GM19438 (cell line): ENCODE data around the gene SEMG1.

ENCODE experiments used
- ATAC-seq: cut with Tn5 transposase; IDR thresholded peaks from one replicate; pipeline ENCODE4 v1.9.1; 2021; ENCODE audit warnings: low read depth; ENCODE audit not compliant: unreplicated experiment

Gene SEMG1, protein sequence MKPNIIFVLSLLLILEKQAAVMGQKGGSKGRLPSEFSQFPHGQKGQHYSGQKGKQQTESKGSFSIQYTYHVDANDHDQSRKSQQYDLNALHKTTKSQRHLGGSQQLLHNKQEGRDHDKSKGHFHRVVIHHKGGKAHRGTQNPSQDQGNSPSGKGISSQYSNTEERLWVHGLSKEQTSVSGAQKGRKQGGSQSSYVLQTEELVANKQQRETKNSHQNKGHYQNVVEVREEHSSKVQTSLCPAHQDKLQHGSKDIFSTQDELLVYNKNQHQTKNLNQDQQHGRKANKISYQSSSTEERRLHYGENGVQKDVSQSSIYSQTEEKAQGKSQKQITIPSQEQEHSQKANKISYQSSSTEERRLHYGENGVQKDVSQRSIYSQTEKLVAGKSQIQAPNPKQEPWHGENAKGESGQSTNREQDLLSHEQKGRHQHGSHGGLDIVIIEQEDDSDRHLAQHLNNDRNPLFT

DNA sequence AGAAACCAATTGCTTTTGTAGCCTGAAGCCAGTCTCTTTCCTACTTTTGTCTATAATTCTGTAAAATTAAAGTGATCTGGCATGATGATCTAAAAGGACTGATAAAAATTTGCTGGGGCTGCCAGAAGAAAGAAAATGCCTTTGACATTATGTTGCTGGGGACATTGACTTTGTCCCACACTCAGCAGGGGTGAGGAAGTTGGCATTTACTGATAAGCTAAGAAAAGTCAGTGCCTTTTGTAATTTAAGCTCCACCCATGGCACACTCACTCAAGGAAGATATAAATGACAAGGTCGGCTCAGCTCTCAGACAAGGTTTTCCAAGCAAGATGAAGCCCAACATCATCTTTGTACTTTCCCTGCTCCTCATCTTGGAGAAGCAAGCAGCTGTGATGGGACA, at the start of gene SEMG1:
Gene SEMG1 (plus strand): TSS at position 309 of the 400 bp plus-strand sequence. CDS start 21 bp downstream, at position 330.
- ATAC-seq: no peak

DNA sequence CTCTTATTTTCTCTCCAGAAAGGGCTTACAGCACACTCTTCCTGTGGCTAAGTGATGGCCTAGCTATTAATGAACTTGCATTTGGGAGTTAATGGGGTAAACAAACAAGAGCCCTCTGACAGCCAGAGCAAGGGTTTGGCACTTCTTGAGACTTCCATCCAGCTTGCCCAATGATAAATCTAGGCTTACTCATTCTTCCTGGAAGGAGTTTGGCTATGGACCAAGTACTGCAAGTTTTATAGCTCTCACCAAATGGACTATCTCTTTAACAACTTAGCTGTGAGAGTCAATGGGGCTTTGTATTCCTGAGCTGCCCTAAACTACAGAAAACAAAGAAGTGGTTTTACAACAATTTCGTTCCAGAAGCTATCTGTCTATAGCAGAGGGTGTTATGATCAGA, 48.9 kb upstream of the SEMG1 start:
- ATAC-seq: no peak

DNA sequence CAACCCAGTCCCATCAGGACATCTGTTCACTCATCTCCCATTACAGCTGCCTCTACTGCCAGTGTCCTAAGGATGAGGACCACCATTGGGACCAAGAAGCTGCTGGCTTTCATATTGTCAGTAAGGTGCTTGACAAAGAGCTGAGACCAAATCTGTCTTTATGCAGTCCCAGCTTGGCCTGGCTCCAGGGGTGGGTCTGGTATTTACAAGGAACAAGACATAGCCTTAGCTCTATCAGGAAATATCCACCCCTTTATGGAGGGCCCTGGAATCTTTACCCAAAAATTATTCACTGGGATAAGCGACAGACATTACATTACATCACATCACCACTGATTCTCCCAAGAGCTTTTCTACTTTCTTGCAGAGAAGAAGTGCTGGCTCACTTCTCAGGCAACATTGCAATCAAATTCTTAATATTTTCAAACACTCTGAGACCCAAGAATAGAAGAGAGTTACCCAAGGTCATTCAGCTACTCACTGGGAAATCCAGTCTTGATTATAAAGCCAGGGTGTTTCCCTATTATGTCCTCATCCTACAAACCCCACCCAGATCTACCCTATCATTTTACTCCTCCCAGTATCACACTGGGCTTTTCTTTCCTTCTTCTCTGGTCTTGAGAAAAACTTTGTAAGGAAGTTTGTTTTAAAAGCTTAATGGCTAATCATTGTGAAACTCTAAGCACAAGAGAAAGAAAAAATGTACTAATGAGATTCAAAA, 43.6 kb upstream of the SEMG1 start:
- ATAC-seq: no peak

- ATAC-seq: no peak
These were observed 41.9 kb upstream of the SEMG1 start for GRCh38 chr20:45164906-45165305.

GRCh38 chr20:45173522-45173921, 33.3 kb upstream of the SEMG1 start:
- ATAC-seq: no peak

GRCh38 chr20:45174434-45175364, 32.1 kb upstream of the SEMG1 start, which contains the start of gene PI3:
TSS of gene PI3 (plus strand) at chr20:45174902. CDS start at chr20:45174923, 21 bp downstream.
- ATAC-seq: no peak

GRCh38 chr20:45176526-45177267, 30.1 kb upstream of the SEMG1 start:
- no peak for ATAC-seq

- ATAC-seq: no peak
These were observed 27.7 kb upstream of the SEMG1 start for GRCh38 chr20:45179166-45179565.

DNA sequence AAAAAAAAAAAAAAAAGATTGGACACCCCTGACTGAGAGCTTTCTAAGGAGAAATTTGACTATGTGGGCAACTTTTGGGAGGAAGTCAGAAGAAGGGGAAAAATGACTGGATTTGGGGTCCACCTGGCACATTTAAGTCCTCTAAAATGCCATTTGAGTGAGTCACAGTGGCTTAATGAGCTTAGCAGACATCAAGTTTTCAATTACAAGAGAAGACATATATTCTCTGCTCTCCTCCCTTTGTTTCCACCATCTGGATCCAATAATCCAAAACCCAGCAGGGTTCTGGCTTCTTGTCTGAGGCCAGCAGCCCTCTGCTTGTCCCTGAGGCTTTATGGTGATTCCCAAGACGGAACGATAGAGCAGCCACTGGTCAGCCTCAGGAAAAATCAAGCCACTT, 25.2 kb upstream of the SEMG1 start:
- ATAC-seq: no peak

DNA sequence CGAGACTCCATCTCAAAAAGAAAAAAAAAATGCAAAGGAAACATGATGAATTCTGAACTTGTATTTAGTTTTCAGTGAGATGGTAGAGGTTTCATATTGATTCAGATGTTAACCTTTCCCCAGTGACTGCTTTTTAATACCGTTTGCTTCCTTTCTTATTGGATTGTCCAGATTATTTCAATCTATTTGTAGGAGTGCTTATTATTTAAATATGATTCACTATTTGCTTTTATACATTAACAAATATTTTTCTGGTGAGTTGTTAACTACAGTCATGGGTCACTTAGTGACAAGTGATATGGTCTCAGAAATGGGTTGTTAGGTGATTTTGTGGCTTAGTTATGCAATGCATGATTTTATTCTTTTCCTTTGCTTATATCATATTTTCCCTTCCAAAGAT, 23.7 kb upstream of the SEMG1 start:
- no peak for ATAC-seq

GRCh38 chr20:45187693-45188092, 19.1 kb upstream of the SEMG1 start:
- ATAC-seq: no peak

- no peak for ATAC-seq
These were observed 17.7 kb upstream of the SEMG1 start for GRCh38 chr20:45189067-45189609.

GRCh38 chr20:45189861-45190260, 17.0 kb upstream of the SEMG1 start:
- no peak for ATAC-seq

DNA sequence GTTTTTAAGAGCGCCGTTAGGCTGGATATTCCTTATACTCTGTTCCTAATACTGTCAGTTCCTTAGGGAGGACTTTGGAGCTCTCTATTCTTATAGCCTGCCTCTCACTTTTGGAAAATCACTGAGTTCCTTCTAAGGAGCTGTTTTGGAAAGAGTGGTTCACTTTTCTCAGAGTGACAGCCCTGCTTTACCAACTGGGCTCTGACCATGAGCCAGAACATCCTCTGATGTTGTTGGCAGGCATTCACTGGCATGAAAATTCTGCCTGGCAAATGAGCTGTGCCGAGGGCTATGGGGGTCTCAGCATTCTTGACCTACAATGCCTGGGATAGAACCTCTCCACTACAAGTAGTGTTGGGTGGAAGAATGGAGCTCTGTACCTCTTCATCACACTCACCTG, 14.9 kb upstream of the SEMG1 start:
- no peak for ATAC-seq

DNA sequence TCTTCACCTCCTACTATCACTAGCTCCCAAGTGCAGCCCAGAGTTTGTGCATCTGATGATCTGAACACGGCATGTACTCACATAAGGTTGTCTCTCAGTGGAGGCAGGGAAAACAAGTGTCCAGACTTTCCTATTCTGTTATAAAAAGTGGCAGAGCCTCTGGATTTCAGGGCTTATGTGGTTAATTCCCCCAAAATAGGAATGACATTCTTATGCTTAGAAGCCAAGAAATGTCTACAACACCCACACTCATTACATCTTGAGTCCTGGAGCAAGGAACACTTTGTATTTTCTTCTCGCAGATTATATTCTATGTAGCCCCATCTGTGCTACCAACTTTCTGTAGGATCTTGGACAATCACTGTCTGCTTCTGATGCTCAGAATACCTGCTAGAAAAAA, 13.5 kb upstream of the SEMG1 start:
- ATAC-seq: no peak

- ATAC-seq: no peak
These were observed 3.1 kb downstream of the SEMG1 start for GRCh38 chr20:45209924-45210323.

GRCh38 chr20:45211569-45212474, 5.0 kb downstream of the SEMG1 start:
- no peak for ATAC-seq

- ATAC-seq: no peak
These were observed 6.0 kb downstream of the SEMG1 start for GRCh38 chr20:45212836-45213235.

GRCh38 chr20:45218124-45218523, 11.3 kb downstream of the SEMG1 start:
- ATAC-seq: no peak
